HepG2 (cell line): ENCODE measurements around the gene CD96.

Experiments
- CREB1 ChIP-seq, 2 experiments: fragments of 450-650 bp in 1 of 2; IDR thresholded peaks; 2 replicates each; pipeline ENCODE4 v1.6.1; 2016 to 2017; ENCODE audit warnings: control low read depth in 1 of 2, mild to moderate bottlenecking in 1 of 2, missing compliant biosample characterization in 1 of 2, missing genetic modification characterization in 1 of 2
- IKZF1 ChIP-seq: fragments of 450-650 bp; IDR thresholded peaks from 2 replicates; pipeline ENCODE4 v1.7.1; 2016
- TF ChIP-seq, protein P1 (sequence below), 2 experiments: sonication (generic) in 1 of 2; formaldehyde crosslinking in 1 of 2; IDR thresholded peaks; 2 replicates each; pipeline versions ENCODE4 v1.5.1 to v1.6.1; 2011 to 2020; ENCODE audit warnings: borderline replicate concordance in 1 of 2, low read depth in 1 of 2, low read length in 1 of 2, mild to moderate bottlenecking in 1 of 2, missing genetic modification reagents in 1 of 2, moderate library complexity in 1 of 2

DNA sequence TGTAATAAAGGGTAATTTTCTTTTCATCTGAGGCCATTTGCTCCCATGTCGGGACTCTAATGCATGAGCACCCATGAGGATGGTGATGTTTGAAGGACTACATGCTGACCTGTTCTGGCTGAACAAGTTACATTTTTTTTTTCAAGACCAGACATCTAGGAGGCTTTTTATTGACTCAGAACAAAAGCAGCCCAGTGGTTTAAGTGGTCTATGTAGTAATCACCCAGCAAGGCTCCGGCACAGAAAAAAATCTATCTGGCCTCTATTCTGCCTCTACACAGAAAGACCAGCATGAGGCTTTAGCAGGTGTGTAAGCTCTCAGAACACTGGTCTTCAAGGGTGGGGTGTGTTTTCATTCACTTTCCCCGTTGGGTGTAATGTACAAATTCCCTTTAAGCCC lies 148.2 kb downstream of the CD96 start:
- TF ChIP-seq IKZF1 (no peak), CREB1 (IDR thresholded peaks at IDR 0.05) (no peak), CREB1 (CRISPR knock-in tag; IDR thresholded peaks at IDR 0.05) (no peak)
- TF ChIP-seq, protein P1, sequence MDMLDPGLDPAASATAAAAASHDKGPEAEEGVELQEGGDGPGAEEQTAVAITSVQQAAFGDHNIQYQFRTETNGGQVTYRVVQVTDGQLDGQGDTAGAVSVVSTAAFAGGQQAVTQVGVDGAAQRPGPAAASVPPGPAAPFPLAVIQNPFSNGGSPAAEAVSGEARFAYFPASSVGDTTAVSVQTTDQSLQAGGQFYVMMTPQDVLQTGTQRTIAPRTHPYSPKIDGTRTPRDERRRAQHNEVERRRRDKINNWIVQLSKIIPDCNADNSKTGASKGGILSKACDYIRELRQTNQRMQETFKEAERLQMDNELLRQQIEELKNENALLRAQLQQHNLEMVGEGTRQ (IDR thresholded peaks at IDR 0.05; ENCODE audit: low read depth, low read length) = no peak
- TF ChIP-seq, protein P1 (CRISPR knock-in tag; IDR thresholded peaks at IDR 0.05; ENCODE audit: borderline replicate concordance) = no peak
